CD14-positive monocyte (primary cell): Measurements from ENCODE around the gene THAP7. TPM values are rescaled to one million over a fixed set of nuclear protein-coding genes. Genes with fewer than 3 reads are reported as not detected.

ENCODE experiments used
- DNase-seq, 3 donors: peaks; one replicate each; pipeline ENCODE4 v3.0.0-alpha.2; 2011 to 2022
- H2AFZ ChIP-seq: 2 replicates; pipeline ENCODE4 v1.6.0; 2012; ENCODE audit warnings: mild to moderate bottlenecking, low read depth, low read length, inconsistent platforms; ENCODE audit not compliant: insufficient read depth, poor library complexity, severe bottlenecking
- H3K27ac ChIP-seq, 2 donors: 1 replicate in 1 of 2; 2 replicates in 1 of 2; pipeline ENCODE4 v1.5.1; 2012 to 2013; ENCODE audit warnings: low read length in 2 of 2, control low read depth in 1 of 2, inconsistent platforms in 1 of 2, low read depth in 1 of 2, mild to moderate bottlenecking in 1 of 2
- H3K27me3 ChIP-seq, 2 donors: one replicate each; pipeline versions ENCODE4 v1.6.0 to v1.6.1; 2011 to 2013; ENCODE audit warnings: low read length in 2 of 2; ENCODE audit not compliant: control insufficient read depth in 2 of 2, insufficient read depth in 2 of 2
- H3K36me3 ChIP-seq, 2 donors: replicated peaks in 1 of 2; 1 replicate in 1 of 2; 2 replicates in 1 of 2; pipeline versions ENCODE4 v1.5.1 to v1.6.1; 2012 to 2013; ENCODE audit warnings: low read length in 2 of 2, control low read depth in 1 of 2, inconsistent platforms in 1 of 2, mild to moderate bottlenecking in 1 of 2; ENCODE audit not compliant: insufficient read depth in 2 of 2, control insufficient read depth in 1 of 2
- H3K4me1 ChIP-seq, 2 donors: 1 replicate in 1 of 2; 2 replicates in 1 of 2; pipeline versions ENCODE4 v1.5.1 to v1.6.1; 2012 to 2013; ENCODE audit warnings: low read length in 2 of 2, control low read depth in 1 of 2, inconsistent platforms in 1 of 2, mild to moderate bottlenecking in 1 of 2, moderate library complexity in 1 of 2; ENCODE audit not compliant: insufficient read depth in 2 of 2, control insufficient read depth in 1 of 2
- H3K4me2 ChIP-seq: replicated peaks from 2 replicates; pipeline ENCODE3; 2012; ENCODE audit warnings: low read length, moderate library complexity, mild to moderate bottlenecking; ENCODE audit not compliant: poor library complexity, severe bottlenecking; ENCODE audit errors: extremely low read depth
- H3K4me3 ChIP-seq, 3 experiments: fragments of 200-600 bp in 1 of 3; sonication (generic) in 1 of 3; replicated peaks in 1 of 3; 1 replicate in 2 of 3; 2 replicates in 1 of 3; pipeline ENCODE4 v1.5.1; 2011 to 2013; ENCODE audit warnings: low read length in 3 of 3, mild to moderate bottlenecking in 3 of 3, control low read depth in 2 of 3, low read depth in 2 of 3, inconsistent platforms in 1 of 3, moderate library complexity in 1 of 3
- H3K79me2 ChIP-seq: 2 replicates; pipeline ENCODE4 v1.6.0; 2012; ENCODE audit warnings: mild to moderate bottlenecking, control low read depth, inconsistent platforms, low read length, moderate library complexity; ENCODE audit not compliant: insufficient read depth
- H3K9ac ChIP-seq: 2 replicates; pipeline ENCODE4 v1.6.0; 2017; ENCODE audit warnings: low read length, mild to moderate bottlenecking; ENCODE audit not compliant: insufficient read depth, poor library complexity, severe bottlenecking
- H3K9me3 ChIP-seq, 2 donors: replicated peaks in 1 of 2; 1 replicate in 1 of 2; 2 replicates in 1 of 2; pipeline versions ENCODE4 v1.5.1 to v1.6.1; 2012 to 2013; ENCODE audit warnings: low read length in 2 of 2, control low read depth in 1 of 2; ENCODE audit not compliant: control insufficient read depth in 1 of 2, insufficient read depth in 1 of 2
- H4K20me1 ChIP-seq: 2 replicates; pipeline ENCODE4 v1.6.0; 2012; ENCODE audit warnings: mild to moderate bottlenecking, low read length, control low read depth, moderate library complexity; ENCODE audit not compliant: insufficient read depth
- H3K27ac Mint-ChIP-seq, 7 donors: one replicate each; pipeline ENCODE4 v1.8.0; 2020; ENCODE audit warnings: mild to moderate bottlenecking in 7 of 7, mixed read lengths in 7 of 7, moderate library complexity in 6 of 7, inconsistent platforms in 2 of 7
- H3K27me3 Mint-ChIP-seq, 3 donors: one replicate each; pipeline ENCODE4 v1.8.0; 2021 to 2022; ENCODE audit warnings: low read depth in 3 of 3, mild to moderate bottlenecking in 3 of 3, mixed read lengths in 3 of 3, moderate library complexity in 3 of 3, inconsistent platforms in 1 of 3
- H3K36me3 Mint-ChIP-seq, 2 donors: one replicate each; pipeline ENCODE4 v1.8.0; 2020; ENCODE audit warnings: mixed read lengths in 2 of 2, inconsistent platforms in 1 of 2, mild to moderate bottlenecking in 1 of 2
- H3K4me1 Mint-ChIP-seq: one replicate; pipeline ENCODE4 v1.8.0; 2020; ENCODE audit warnings: mild to moderate bottlenecking, mixed read lengths
- H3K4me3 Mint-ChIP-seq, 2 donors: one replicate each; pipeline ENCODE4 v1.8.0; 2020; ENCODE audit warnings: mild to moderate bottlenecking in 2 of 2, mixed read lengths in 2 of 2, moderate library complexity in 1 of 2
- H3K9me3 Mint-ChIP-seq, 7 donors: one replicate each; pipeline ENCODE4 v1.8.0; 2020 to 2022; ENCODE audit warnings: mixed read lengths in 7 of 7, mild to moderate bottlenecking in 6 of 7, moderate library complexity in 6 of 7, inconsistent platforms in 2 of 7
- WGBS: methylation state at CpG from one replicate; pipeline ENCODE4 v1.1.5; 2013; ENCODE audit warnings: missing lambda C conversion rate; ENCODE audit not compliant: insufficient coverage; 5-methylcytosine and 5-hydroxymethylcytosine counted together
- intact Hi-C, 2 donors: fragments of 100-400 bp; cut with micrococcal nuclease; formaldehyde crosslinking; loops; one replicate each; pipeline versions ENCODE4 v1.15.0 to v1.15.1; 2023
- polyA plus RNA-seq, 3 donors: library from polyadenylated mRNA; depleted of rRNA in 1 of 3; unstranded in 2 of 3; stranded (reverse) in 1 of 3; fragments of 300-500 nt in 2 of 3; fragments of >200 nt in 1 of 3; fragmentation: Illumina TruSeq in 2 of 3; gene quantifications; 1 replicate in 2 of 3; 2 replicates in 1 of 3; pipeline ENCODE4 v1.2.3, GENCODE V29; 2012 to 2021
- TF ChIP-seq, protein P1 (sequence below): fragments of 200-600 bp; IDR thresholded peaks from one replicate; pipeline ENCODE4 v1.8.0; 2022; ENCODE audit warnings: antibody characterized with exemption, mild to moderate bottlenecking

The THAP7 gene
- polyA plus RNA-seq, 3 donors: 18.4 to 22.9 (median 19.8) TPM

DNA sequence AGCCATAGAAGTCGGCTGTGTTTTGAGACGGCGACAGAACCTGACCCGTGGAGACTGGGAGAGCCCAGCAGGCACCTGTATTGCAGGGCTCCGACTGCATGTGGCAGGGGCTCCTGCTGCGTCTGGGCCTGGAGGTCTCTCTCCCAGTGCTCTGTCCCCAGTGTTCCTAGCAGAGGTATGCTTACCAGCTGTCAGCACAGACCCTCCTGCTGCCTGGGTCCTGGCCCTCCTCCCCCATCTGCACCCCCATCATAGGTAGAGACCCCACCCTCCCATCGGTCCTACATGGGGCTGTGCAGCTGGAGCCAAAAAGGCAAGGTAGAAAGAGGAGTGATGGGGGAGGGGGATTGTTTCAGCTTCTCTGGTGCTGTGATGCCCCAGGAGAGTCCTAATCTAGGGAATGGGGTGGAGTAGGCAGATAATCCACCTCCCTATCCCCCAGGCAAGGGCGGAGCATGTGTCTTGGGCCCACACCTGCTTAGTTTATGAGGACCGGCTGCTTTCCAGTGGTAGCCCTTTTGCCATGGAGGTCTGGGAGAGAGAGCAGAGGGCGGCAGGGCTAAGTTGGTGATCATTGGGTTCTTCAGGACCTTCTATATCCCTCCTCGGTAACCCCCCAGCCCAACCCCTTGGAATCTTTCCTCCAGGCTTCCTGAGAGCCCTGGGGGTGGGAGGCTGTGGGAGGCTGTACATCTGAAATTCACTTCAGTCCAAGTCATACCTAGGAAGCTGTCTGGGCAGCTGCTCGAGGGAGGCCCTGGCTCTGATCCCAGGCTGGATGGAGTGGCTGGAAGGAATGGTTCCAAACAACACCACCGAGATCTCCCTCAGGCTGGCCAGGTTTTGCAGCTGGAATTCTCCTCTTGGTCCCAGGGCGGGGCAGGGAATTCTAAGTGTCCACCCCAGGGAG lies 25.1 kb upstream of the THAP7 start:
- Histone ChIP-seq H3K4me2 (no peak overlapping the region), H3K79me2 (no peaks in the 10 kb centered on the region), H3K9ac (no peak overlapping the region), H3K4me1 (no peaks in the 10 kb centered on the region), H3K27me3 (peaks cover 2 to 12% of the 10 kb centered on the region in 2 donors), H3K27ac (no peak overlapping the region), H3K9me3 (no peaks in the 10 kb centered on the region), H3K4me3 (no peak overlapping the region), H2AFZ (no peak overlapping the region), H4K20me1 (no peaks in the 10 kb centered on the region), H3K36me3 (no peaks in the 10 kb centered on the region)
- no peaks in the 10 kb centered on the region for H3K4me1 Mint-ChIP-seq
- DNase-seq: no peak
- H3K9me3 Mint-ChIP-seq: peaks cover 0 to 4% (median 0%) of the 10 kb centered on the region in 7 donors
- no peak overlapping the region for H3K4me3 Mint-ChIP-seq
- H3K27ac Mint-ChIP-seq: no peak overlapping the region
- TF ChIP-seq, protein P1, sequence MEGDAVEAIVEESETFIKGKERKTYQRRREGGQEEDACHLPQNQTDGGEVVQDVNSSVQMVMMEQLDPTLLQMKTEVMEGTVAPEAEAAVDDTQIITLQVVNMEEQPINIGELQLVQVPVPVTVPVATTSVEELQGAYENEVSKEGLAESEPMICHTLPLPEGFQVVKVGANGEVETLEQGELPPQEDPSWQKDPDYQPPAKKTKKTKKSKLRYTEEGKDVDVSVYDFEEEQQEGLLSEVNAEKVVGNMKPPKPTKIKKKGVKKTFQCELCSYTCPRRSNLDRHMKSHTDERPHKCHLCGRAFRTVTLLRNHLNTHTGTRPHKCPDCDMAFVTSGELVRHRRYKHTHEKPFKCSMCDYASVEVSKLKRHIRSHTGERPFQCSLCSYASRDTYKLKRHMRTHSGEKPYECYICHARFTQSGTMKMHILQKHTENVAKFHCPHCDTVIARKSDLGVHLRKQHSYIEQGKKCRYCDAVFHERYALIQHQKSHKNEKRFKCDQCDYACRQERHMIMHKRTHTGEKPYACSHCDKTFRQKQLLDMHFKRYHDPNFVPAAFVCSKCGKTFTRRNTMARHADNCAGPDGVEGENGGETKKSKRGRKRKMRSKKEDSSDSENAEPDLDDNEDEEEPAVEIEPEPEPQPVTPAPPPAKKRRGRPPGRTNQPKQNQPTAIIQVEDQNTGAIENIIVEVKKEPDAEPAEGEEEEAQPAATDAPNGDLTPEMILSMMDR: no peak
- H3K36me3 Mint-ChIP-seq: no peaks in the 10 kb centered on the region
- intact Hi-C loops: loop anchor here in 1 of 2 donors (10.0 kb wide), 1 partner anchor 62 kb away; the partner anchor contains the start of gene AIFM3
- H3K27me3 Mint-ChIP-seq: peaks cover 15 to 22% (median 22%) of the 10 kb centered on the region in 3 donors
- WGBS: 95% methylated on average over 5 of the region's 14 CpGs

DNA sequence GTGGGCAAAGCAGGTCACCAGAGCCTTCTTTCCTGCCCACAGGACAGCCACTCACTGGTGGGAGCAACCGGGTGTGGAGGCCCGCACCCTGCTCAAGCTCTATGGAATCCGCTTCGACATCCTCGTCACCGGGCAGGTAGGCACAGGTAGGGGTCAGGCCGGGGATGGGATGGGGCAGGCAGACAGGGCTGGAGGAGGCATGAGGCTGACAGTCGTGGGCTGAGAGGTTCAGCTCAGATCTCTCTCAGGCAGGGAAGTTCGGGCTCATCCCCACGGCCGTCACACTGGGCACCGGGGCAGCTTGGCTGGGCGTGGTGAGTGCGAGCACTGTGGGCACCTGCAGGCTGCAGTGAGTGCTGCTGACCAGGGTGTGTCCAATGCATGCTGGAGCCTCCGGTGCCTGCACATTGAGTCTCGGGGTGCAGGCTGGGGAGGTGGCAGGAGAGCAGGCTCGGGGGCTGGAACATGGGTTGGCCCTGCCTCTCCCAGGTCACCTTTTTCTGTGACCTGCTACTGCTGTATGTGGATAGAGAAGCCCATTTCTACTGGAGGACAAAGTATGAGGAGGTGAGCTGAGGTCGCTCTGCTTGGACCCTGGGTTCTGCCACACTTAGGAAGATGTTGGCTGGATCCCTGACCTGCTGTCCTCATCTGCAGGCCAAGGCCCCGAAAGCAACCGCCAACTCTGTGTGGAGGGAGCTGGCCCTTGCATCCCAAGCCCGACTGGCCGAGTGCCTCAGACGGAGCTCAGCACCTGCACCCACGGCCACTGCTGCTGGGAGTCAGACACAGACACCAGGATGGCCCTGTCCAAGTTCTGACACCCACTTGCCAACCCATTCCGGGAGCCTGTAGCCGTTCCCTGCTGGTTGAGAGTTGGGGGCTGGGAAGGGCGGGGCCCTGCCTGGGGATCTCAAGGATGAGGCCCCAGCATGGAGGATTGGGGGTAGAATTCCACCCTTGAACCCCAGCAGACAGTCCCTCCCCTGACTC lies 24.1 kb upstream of the THAP7 start:
- Mint-ChIP-seq H3K9me3 (no peaks in the 10 kb centered on the region), H3K4me3 (no peak overlapping the region), H3K4me1 (no peaks in the 10 kb centered on the region), H3K27ac (no peak overlapping the region), H3K36me3 (no peaks in the 10 kb centered on the region), H3K27me3 (peaks cover 9 to 13% (median 12%) of the 10 kb centered on the region in 3 donors)
- no peak for DNase-seq
- 96% methylated on average over 22 of the region's 27 CpGs for WGBS
- H2AFZ ChIP-seq: no peak overlapping the region
- no peaks in the 10 kb centered on the region for H3K9me3 ChIP-seq
- peaks cover 0 to 3% of the 10 kb centered on the region in 2 donors for H3K27me3 ChIP-seq
- H3K4me1 ChIP-seq: no peaks in the 10 kb centered on the region
- intact Hi-C loops: loop anchor here in 1 of 2 donors (10.0 kb wide), 1 partner anchor 61 kb away; the partner anchor contains the start of gene AIFM3
- TF ChIP-seq, protein P1: no peak
- no peak overlapping the region for H3K4me2 ChIP-seq
- H3K27ac ChIP-seq: no peak overlapping the region
- no peaks in the 10 kb centered on the region for H3K36me3 ChIP-seq
- no peaks in the 10 kb centered on the region for H3K79me2 ChIP-seq
- H3K9ac ChIP-seq: no peak overlapping the region
- no peak overlapping the region for H3K4me3 ChIP-seq
- H4K20me1 ChIP-seq: no peaks in the 10 kb centered on the region
